ACHN (cell line): ENCODE results near the gene GNAT3.

Experiments used
- DNase-seq: peaks from one replicate; pipeline ENCODE4 v3.0.0-alpha.2; 2015
- in situ Hi-C: cut with HindIII; loops from 2 replicates; pipeline ENCODE4 v1.10.0; 2017; ENCODE audit warnings: low sequenced_read_pairs, low pct_ligation_motif_present, low pct_unique_long_range_greater_than_20kb

Gene GNAT3

GRCh38 chr7:80511964-80512363 is at the start of gene GNAT3:
GNAT3 (minus strand) TSS chr7:80512064; CDS start chr7:80511926, 138 bp downstream.
- in situ Hi-C loops, result no loop called here
- no peak for DNase-seq

DNA sequence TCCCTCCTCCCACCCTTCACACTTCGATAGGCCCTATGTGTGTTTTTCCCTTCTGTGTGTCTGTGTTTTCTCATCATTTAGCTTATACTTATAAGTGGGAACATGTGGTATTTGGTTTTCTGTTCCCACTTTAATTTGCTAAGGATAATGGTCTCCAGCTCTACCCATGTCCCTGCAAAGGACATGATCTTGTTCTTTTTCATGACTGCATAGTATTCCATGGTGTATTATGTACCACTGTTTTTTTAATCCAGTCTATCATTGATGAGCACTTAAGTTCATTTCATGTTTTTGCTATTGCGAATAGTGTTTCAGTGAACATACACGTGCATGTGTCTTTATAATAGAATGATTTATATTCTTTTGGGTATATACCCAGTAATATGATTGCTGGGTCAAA is 46.3 kb upstream of the GNAT3 start:
- no peak for DNase-seq
- in situ Hi-C loops, result no loop called here

DNA sequence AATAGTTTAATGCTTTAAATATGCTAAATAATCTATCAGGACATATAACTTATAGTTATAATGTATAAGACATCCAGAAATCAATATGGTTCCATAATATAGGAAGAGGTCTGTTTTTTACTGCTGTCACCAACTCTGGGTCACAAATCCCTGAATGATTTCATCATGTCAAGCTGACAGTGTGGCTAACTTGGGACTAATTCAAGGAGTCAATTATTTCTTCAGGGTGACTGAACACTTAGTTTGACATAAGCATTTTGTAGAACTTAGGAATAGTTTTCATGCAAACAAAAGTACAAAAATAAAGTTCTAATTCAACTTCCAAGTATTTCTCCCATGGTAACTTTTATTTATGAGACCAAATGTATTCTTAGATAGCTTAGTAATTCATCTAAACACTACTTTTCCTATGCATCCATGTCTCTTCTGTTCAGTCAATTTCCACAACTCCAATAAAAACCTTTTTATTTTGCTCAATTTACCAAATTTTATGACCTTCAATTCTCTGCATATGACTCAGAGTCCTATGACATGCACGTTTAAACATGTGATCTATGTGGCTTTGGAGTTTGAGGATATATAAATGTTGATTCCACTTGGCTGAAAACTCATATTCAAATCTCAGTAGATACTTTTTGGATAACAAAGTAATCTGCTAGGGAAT is 40.3 kb upstream of the GNAT3 start:
- DNase-seq, result no peak
- in situ Hi-C loops, result no loop called here

DNA sequence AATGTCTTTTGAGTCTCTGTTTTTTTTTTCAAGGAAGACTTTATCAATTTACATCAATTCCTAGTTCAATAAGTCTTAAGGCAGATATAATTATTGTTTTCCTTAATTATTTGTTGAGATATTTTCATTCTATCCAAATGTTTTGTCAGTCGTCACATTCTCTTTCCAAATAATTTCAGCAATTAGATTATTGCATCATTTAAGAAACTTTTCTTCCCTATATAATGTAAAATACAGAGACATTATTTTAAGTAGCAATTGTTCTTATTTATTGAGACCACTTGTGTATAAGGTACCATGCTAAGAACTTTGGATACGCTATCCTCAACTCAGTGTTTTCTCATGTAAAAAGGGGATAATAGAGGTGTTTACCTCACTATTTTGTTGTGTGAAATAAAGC is 38.1 kb upstream of the GNAT3 start:
- no peak for DNase-seq
- in situ Hi-C loops, result no loop called here

DNA sequence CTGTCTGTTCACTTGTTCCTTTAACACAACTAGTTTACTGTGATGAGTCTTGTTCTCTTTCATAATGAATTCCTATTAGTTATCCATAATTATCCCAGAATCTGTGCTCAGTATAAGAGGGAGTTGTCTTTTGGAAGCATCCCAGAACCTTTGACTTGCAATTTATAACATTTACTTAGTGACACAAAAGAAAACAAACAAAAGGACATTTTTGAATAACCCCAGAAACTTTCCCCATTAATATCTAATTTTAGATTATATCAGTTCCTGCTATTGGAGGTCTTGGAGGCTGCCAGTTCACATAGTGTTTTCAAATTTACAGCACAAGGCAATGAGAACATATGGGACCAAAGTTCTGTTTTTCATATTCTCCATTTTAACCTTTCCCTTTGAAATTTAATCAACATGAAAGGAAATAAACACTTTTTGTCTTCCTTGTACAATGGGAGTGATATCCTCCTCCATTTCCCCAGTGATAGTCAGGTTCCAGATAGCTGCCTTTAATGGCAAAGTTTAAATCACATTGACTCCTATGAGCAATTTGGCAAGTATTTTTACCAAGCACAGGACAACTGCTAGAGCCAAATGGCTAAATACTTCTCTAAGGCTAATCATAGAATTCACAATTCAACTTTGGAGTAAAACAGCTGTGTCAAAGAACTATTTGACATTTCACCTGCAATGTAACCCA is 37.1 kb upstream of the GNAT3 start:
- in situ Hi-C loops, result no loop called here
- no peak for DNase-seq

DNA sequence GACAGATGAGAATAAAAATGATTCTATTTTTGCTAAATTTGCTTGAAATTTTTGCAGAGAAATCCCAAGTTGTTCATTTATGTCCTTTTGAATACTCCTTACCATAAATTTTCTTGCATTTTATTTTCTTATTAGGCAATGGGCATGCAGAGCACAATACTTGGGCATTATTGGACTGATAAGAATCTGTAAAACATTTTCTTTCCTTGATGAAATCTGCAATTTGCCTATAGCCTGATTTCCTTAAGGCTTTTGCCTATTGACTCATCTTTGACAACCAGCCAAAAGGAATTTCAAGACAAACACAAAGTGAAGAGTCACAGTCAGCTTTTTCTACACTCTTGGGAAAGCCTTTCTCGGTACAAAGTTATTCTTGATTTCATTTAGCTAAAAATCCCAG is 30.5 kb upstream of the GNAT3 start:
- peak; percentile 39 for DNase-seq
- in situ Hi-C loops, result no loop called here

DNA sequence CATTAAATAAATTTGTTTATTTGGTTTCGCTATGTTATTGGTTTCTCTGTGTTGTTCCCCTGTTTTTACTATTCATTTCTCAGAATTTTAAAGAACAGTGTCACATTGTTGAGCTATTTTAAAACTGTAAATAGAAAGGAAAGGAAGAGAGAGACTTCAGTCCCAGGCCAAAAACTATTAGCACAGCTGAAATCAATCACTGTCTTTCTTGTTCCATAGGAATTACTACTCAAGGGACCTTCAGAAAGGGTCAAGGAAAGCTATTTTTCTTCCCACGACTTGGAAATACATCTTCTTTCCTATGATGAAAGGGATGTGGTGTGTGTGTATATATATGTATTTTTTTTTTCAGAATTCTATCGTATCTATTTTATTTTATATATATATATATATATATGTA is 29.0 kb upstream of the GNAT3 start:
- no peak for DNase-seq
- in situ Hi-C loops, result no loop called here

- DNase-seq, result no peak
- in situ Hi-C loops, result no loop called here
These were observed 25.2 kb upstream of the GNAT3 start for GRCh38 chr7:80537091-80537490.

- no peak for DNase-seq
- in situ Hi-C loops, result no loop called here
These were observed 24.6 kb upstream of the GNAT3 start for GRCh38 chr7:80536426-80536825.

- in situ Hi-C loops, result no loop called here
- no peak for DNase-seq
These were observed 21.4 kb upstream of the GNAT3 start for GRCh38 chr7:80533287-80533686.

GRCh38 chr7:80532153-80532552 is 20.3 kb upstream of the GNAT3 start:
- in situ Hi-C loops, result no loop called here
- DNase-seq, result no peak

DNA sequence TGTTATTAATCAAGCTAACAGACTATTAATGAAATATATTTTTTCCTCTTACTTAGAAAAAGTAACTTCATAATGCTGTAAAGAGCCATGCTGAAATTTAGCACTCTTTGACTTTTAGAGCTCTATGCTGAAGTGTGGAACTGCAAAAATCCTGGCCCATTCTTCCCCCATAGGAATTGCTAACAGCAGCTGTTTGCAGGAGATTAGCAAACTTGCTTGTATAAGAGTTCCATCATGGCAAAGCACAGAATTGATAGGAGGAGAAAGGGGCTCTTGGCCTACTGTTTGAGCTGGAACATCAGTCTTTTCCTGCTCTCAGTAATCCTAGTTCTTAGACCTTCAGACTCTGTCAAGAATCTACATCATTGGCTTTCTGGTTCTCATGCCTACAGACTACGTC is 18.3 kb upstream of the GNAT3 start:
- in situ Hi-C loops, result no loop called here
- DNase-seq, result no peak

GRCh38 chr7:80529362-80529761 is 17.5 kb upstream of the GNAT3 start:
- in situ Hi-C loops, result no loop called here
- no peak for DNase-seq

DNA sequence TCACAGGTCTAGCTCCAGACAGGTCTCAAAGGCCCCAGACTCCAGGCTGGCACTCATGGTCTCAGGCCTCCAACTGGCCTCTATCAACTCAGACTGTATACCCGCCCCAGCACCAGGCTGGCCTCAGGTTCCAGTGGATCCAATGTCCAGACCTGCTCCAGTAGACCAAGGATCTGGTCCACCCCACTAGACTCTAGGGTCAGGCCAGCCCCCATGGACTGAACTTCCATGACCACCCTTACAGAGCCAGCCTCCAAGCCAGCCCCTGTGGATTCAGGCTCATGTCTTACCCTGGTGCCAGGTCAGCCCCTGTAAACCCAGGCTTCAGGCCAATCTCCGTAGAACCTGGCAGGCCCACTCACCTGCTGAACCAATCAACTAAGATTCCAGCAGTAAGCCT is 16.8 kb upstream of the GNAT3 start:
- no peak for DNase-seq
- in situ Hi-C loops, result no loop called here

- in situ Hi-C loops, result no loop called here
- DNase-seq, result no peak
These were observed 14.6 kb upstream of the GNAT3 start for GRCh38 chr7:80526472-80526871.

- no peak for DNase-seq
- in situ Hi-C loops, result no loop called here
These were observed 12.8 kb upstream of the GNAT3 start for GRCh38 chr7:80524693-80525092.

- in situ Hi-C loops, result no loop called here
- no peak for DNase-seq
These were observed 9.9 kb upstream of the GNAT3 start for GRCh38 chr7:80521809-80522208.

GRCh38 chr7:80520199-80520598 is 8.3 kb upstream of the GNAT3 start:
- in situ Hi-C loops, result no loop called here
- DNase-seq, result no peak

DNA sequence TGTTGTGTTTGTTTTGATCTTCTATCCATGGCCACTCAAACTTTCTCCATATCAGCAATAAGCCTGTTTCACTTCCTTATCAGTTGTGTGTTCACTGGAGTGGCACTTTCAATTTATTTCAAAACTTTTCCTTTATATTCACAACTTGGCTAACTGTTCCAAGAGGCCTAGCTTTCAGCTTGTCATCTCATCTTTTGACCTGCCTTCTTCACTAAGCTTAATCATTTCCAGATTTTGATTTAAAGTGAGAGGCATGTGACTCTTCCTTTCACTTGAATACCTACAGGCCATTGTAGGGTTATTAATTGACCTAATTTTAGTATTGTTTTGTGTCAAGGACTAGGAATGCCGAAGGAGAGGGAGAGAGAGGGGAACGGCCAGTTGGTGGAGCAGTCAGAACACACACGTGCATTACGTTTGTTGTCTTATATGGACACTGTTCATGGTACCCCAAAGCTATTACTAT is 5.5 kb upstream of the GNAT3 start:
- in situ Hi-C loops, result no loop called here

DNA sequence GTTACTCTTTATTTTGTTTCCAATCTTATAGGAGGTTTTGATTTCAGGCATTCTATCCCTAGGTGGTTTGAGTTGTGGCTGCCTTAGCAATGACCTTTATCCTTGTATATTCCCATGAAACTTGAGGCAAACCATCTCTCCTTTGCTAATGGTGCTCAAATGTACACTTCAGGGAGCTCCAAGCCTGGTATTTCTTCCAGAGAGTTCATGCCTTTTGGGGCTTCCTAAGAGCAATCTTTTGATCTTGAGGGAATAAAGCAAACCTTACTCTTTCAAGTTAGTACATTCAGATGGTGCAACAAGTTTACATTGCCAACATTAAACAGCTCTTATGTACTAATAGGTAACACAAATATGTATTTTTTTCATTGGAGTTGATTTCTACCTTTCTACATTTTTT is 3.4 kb upstream of the GNAT3 start:
- no peak for DNase-seq
- in situ Hi-C loops, result no loop called here

More for the DNA sequence above, 5.5 kb upstream of the GNAT3 start:
- no peak for DNase-seq
